HL-60 (cell line): Measurements from ENCODE around the gene CTNNA3.

ENCODE experiments used
- DNase-seq, 2 experiments: peaks; one replicate each; pipeline ENCODE4 v3.0.0-alpha.2; 2010 to 2020; ENCODE audit warnings: low read depth in 1 of 2, low spot score in 1 of 2
- H3K27ac ChIP-seq: fragments of 250-450 bp; sonication (Bioruptor Pico); replicated peaks from 2 replicates; pipeline ENCODE4 v1.5.1; 2020; ENCODE audit warnings: mild to moderate bottlenecking, moderate library complexity
- H3K27me3 ChIP-seq: fragments of 250-450 bp; sonication (Bioruptor Pico); 2 replicates; pipeline ENCODE4 v1.5.1; 2021; ENCODE audit warnings: mild to moderate bottlenecking, moderate library complexity; ENCODE audit not compliant: insufficient read depth, poor library complexity, severe bottlenecking
- H3K4me3 ChIP-seq: replicated peaks from 2 replicates; pipeline ENCODE4 v1.5.1; 2011; ENCODE audit warnings: mild to moderate bottlenecking, control low read depth, low read length; ENCODE audit not compliant: insufficient read depth
- CTCF ChIP-seq: IDR thresholded peaks from one replicate; pipeline ENCODE4 v1.5.1; 2011; ENCODE audit warnings: low read length, control low read depth, inconsistent platforms; ENCODE audit not compliant: insufficient read depth
- GABPA ChIP-seq: IDR thresholded peaks from 2 replicates; pipeline ENCODE4 v1.6.1; 2012; ENCODE audit warnings: low read depth
- POLR2AphosphoS5 ChIP-seq: IDR thresholded peaks from 2 replicates; pipeline ENCODE4 v1.6.1; 2012; ENCODE audit warnings: low read depth
- SPI1 ChIP-seq: IDR thresholded peaks from 2 replicates; pipeline ENCODE4 v1.6.1; 2012; ENCODE audit warnings: low read depth, mild to moderate bottlenecking, borderline replicate concordance
- TF ChIP-seq, protein P1 (sequence below): IDR thresholded peaks from 2 replicates; pipeline ENCODE4 v1.6.1; 2012; ENCODE audit warnings: low read depth; ENCODE audit not compliant: insufficient replicate concordance

The CTNNA3 gene

DNA sequence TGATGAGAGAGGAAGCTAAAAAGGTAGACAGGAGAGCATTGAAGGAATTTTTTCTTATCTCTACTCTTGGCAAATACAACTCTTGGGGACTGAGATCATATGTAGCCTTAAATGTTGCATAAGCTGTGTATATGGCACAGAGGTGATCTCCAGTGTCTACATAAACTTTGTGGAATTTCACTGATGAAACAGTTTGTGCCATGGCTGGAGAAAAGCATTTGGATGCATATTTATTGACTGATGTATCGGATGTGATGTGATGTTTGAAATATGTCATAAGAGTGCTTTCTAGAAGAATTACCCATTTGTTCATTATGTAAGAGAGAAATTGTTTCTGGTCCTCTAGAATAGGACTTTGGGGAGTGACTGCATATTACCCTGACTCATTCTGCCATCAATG, 1015.1 kb downstream of the CTNNA3 start:
- DNase-seq: no peak
- Histone ChIP-seq H3K4me3 (no peak overlapping the region), H3K27me3 (no peaks in the 10 kb centered on the region), H3K27ac (no peak overlapping the region)
- TF ChIP-seq, protein P1, sequence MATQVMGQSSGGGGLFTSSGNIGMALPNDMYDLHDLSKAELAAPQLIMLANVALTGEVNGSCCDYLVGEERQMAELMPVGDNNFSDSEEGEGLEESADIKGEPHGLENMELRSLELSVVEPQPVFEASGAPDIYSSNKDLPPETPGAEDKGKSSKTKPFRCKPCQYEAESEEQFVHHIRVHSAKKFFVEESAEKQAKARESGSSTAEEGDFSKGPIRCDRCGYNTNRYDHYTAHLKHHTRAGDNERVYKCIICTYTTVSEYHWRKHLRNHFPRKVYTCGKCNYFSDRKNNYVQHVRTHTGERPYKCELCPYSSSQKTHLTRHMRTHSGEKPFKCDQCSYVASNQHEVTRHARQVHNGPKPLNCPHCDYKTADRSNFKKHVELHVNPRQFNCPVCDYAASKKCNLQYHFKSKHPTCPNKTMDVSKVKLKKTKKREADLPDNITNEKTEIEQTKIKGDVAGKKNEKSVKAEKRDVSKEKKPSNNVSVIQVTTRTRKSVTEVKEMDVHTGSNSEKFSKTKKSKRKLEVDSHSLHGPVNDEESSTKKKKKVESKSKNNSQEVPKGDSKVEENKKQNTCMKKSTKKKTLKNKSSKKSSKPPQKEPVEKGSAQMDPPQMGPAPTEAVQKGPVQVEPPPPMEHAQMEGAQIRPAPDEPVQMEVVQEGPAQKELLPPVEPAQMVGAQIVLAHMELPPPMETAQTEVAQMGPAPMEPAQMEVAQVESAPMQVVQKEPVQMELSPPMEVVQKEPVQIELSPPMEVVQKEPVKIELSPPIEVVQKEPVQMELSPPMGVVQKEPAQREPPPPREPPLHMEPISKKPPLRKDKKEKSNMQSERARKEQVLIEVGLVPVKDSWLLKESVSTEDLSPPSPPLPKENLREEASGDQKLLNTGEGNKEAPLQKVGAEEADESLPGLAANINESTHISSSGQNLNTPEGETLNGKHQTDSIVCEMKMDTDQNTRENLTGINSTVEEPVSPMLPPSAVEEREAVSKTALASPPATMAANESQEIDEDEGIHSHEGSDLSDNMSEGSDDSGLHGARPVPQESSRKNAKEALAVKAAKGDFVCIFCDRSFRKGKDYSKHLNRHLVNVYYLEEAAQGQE: no peak
- no peak for TF ChIP-seq SPI1
- no peak for TF ChIP-seq GABPA
- no peak for TF ChIP-seq CTCF
- TF ChIP-seq POLR2AphosphoS5: no peak

GRCh38 chr10:66678521-66678920, 1017.5 kb downstream of the CTNNA3 start:
- Histone ChIP-seq H3K4me3 (no peak overlapping the region), H3K27ac (no peak overlapping the region), H3K27me3 (no peaks in the 10 kb centered on the region)
- DNase-seq: no peak
- TF ChIP-seq, protein P1: no peak
- TF ChIP-seq GABPA (no peak), POLR2AphosphoS5 (no peak), CTCF (no peak), SPI1 (no peak)

GRCh38 chr10:66673071-66673470, 1022.9 kb downstream of the CTNNA3 start:
- DNase-seq: no peak
- TF ChIP-seq CTCF: no peak
- TF ChIP-seq POLR2AphosphoS5: no peak
- TF ChIP-seq SPI1: no peak
- TF ChIP-seq, protein P1: no peak
- no peak for TF ChIP-seq GABPA

More at GRCh38 chr10:66673071-66673470, 1022.9 kb downstream of the CTNNA3 start:
- H3K27me3 ChIP-seq: no peaks in the 10 kb centered on the region
- no peak overlapping the region for H3K27ac ChIP-seq
- H3K4me3 ChIP-seq: no peak overlapping the region
